ENCODE data around the gene CREB1.
A peak's percentile ranks its signal among the peaks of the same experiment; 100 is the strongest.
"Not testable (repeated sequence)": the region's sequence is repeated elsewhere in the genome, so short reads cannot be mapped to it uniquely, and the experiment has no call there.

The CREB1 gene

GRCh38 chr2:207635468-207636200 lies 105.9 kb downstream of the CREB1 start:
- TF ChIP-seq SPI1 (IDR thresholded peaks at IDR 0.05; ENCODE audit: borderline replicate concordance, low read depth) (peak; percentile 61; the same call in 1 of the 2 replicates), GABPA (IDR thresholded peaks at IDR 0.05; ENCODE audit: low read depth) (no peak), POLR2AphosphoS5 (IDR thresholded peaks at IDR 0.05; ENCODE audit: low read depth) (no peak)
- TF ChIP-seq, protein P1, sequence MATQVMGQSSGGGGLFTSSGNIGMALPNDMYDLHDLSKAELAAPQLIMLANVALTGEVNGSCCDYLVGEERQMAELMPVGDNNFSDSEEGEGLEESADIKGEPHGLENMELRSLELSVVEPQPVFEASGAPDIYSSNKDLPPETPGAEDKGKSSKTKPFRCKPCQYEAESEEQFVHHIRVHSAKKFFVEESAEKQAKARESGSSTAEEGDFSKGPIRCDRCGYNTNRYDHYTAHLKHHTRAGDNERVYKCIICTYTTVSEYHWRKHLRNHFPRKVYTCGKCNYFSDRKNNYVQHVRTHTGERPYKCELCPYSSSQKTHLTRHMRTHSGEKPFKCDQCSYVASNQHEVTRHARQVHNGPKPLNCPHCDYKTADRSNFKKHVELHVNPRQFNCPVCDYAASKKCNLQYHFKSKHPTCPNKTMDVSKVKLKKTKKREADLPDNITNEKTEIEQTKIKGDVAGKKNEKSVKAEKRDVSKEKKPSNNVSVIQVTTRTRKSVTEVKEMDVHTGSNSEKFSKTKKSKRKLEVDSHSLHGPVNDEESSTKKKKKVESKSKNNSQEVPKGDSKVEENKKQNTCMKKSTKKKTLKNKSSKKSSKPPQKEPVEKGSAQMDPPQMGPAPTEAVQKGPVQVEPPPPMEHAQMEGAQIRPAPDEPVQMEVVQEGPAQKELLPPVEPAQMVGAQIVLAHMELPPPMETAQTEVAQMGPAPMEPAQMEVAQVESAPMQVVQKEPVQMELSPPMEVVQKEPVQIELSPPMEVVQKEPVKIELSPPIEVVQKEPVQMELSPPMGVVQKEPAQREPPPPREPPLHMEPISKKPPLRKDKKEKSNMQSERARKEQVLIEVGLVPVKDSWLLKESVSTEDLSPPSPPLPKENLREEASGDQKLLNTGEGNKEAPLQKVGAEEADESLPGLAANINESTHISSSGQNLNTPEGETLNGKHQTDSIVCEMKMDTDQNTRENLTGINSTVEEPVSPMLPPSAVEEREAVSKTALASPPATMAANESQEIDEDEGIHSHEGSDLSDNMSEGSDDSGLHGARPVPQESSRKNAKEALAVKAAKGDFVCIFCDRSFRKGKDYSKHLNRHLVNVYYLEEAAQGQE (IDR thresholded peaks at IDR 0.05; ENCODE audit: insufficient replicate concordance, low read depth), result no peak
- TF ChIP-seq, protein P2, sequence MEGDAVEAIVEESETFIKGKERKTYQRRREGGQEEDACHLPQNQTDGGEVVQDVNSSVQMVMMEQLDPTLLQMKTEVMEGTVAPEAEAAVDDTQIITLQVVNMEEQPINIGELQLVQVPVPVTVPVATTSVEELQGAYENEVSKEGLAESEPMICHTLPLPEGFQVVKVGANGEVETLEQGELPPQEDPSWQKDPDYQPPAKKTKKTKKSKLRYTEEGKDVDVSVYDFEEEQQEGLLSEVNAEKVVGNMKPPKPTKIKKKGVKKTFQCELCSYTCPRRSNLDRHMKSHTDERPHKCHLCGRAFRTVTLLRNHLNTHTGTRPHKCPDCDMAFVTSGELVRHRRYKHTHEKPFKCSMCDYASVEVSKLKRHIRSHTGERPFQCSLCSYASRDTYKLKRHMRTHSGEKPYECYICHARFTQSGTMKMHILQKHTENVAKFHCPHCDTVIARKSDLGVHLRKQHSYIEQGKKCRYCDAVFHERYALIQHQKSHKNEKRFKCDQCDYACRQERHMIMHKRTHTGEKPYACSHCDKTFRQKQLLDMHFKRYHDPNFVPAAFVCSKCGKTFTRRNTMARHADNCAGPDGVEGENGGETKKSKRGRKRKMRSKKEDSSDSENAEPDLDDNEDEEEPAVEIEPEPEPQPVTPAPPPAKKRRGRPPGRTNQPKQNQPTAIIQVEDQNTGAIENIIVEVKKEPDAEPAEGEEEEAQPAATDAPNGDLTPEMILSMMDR (IDR thresholded peaks at IDR 0.05; ENCODE audit: insufficient read depth, low read length), result no peak

GRCh38 chr2:207639288-207639687 lies 109.5 kb downstream of the CREB1 start:
- H3K27ac ChIP-seq (replicated peaks); H3K27me3 ChIP-seq (ENCODE audit: insufficient read depth, poor library complexity, severe bottlenecking); H3K4me3 ChIP-seq (replicated peaks; ENCODE audit: insufficient read depth, low read length); DNase-seq (ENCODE audit: low read depth in 1 of 2, low spot score in 1 of 2): not testable (repeated sequence)

More at GRCh38 chr2:207635468-207636200, 105.9 kb downstream of the CREB1 start:
- no peak for DNase-seq (ENCODE audit: low read depth in 1 of 2, low spot score in 1 of 2)
- H3K27ac ChIP-seq (replicated peaks), result peak overlapping the region; percentile 26; the same call in 1 of the 2 replicates
- H3K4me3 ChIP-seq (replicated peaks; ENCODE audit: insufficient read depth, low read length), result no peak overlapping the region
- H3K27me3 ChIP-seq (ENCODE audit: insufficient read depth, poor library complexity, severe bottlenecking), result no peaks in the 10 kb centered on the region

DNA sequence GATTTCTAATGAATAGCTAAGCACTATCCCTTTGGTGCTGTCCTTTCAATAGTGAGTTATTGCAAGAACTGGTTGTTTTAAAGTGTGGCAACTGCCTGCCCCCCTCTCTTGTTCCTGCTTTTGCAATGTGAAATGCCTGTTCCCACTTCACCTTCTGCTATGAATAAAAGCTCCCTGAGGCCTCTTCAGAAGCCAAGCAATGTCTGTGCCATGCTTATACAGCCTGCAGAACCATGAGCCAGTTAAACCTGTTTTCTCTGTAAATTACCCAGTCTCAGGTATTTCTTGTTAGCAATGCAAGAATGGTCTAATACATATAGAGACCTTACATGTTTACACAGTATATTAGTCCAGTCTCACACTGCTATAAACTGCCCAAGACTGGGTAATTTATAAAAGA lies 110.4 kb downstream of the CREB1 start:
- H3K27ac ChIP-seq (replicated peaks), result no peak overlapping the region
- H3K27me3 ChIP-seq (ENCODE audit: insufficient read depth, poor library complexity, severe bottlenecking), result no peaks in the 10 kb centered on the region
- no peak overlapping the region for H3K4me3 ChIP-seq (replicated peaks; ENCODE audit: insufficient read depth, low read length)
- no peak for DNase-seq (ENCODE audit: low read depth in 1 of 2, low spot score in 1 of 2)
- TF ChIP-seq GABPA (IDR thresholded peaks at IDR 0.05; ENCODE audit: low read depth) (no peak), SPI1 (IDR thresholded peaks at IDR 0.05; ENCODE audit: borderline replicate concordance, low read depth) (no peak), POLR2AphosphoS5 (IDR thresholded peaks at IDR 0.05; ENCODE audit: low read depth) (no peak)
- TF ChIP-seq, protein P2 (IDR thresholded peaks at IDR 0.05; ENCODE audit: insufficient read depth, low read length), result no peak
- TF ChIP-seq, protein P1 (IDR thresholded peaks at IDR 0.05; ENCODE audit: insufficient replicate concordance, low read depth), result no peak

GRCh38 chr2:207640661-207641060 lies 110.9 kb downstream of the CREB1 start:
- no peak for DNase-seq (ENCODE audit: low read depth in 1 of 2, low spot score in 1 of 2)
- no peaks in the 10 kb centered on the region for H3K27me3 ChIP-seq (ENCODE audit: insufficient read depth, poor library complexity, severe bottlenecking)
- TF ChIP-seq, protein P2 (IDR thresholded peaks at IDR 0.05; ENCODE audit: insufficient read depth, low read length), result no peak
- TF ChIP-seq, protein P1 (IDR thresholded peaks at IDR 0.05; ENCODE audit: insufficient replicate concordance, low read depth), result no peak
- TF ChIP-seq SPI1 (IDR thresholded peaks at IDR 0.05; ENCODE audit: borderline replicate concordance, low read depth) (no peak), POLR2AphosphoS5 (IDR thresholded peaks at IDR 0.05; ENCODE audit: low read depth) (no peak), GABPA (IDR thresholded peaks at IDR 0.05; ENCODE audit: low read depth) (no peak)
- no peak overlapping the region for H3K27ac ChIP-seq (replicated peaks)
- no peak overlapping the region for H3K4me3 ChIP-seq (replicated peaks; ENCODE audit: insufficient read depth, low read length)
